SK-N-SH (cell line): ENCODE data around the gene RAB30. TPM values are rescaled to one million over a fixed set of nuclear protein-coding genes. Genes with fewer than 3 reads are reported as not detected.

ENCODE experiments used
- CTCF ChIA-PET: fragments of 300-600, 350-600 bp; formaldehyde crosslinking; extraction: SDS; loops from one replicate; lab custom pipeline; 2021; lab: Yijun Ruan, JAX
- POLR2A ChIA-PET: fragments of 350-600 bp; sonication (Branson Sonifier 250); formaldehyde crosslinking; extraction: SDS; loops from one replicate; lab custom pipeline; 2020; ENCODE audit warnings: antibody characterized with exemption, inconsistent platforms; lab: Yijun Ruan, JAX
- DNase-seq: peaks from one replicate; pipeline ENCODE4 v3.0.0; 2012
- H2AFZ ChIP-seq: fragments of 200-600 bp; sonication (generic); 2 replicates; pipeline ENCODE4 v1.8.1; 2016; ENCODE audit warnings: antibody characterized with exemption, mild to moderate bottlenecking, low read depth
- H3F3A ChIP-seq: fragments of 200-600 bp; sonication (generic); replicated peaks from 2 replicates; pipeline ENCODE3; 2016; ENCODE audit warnings: antibody characterized with exemption, mild to moderate bottlenecking; ENCODE audit not compliant: insufficient read depth
- H3K27ac ChIP-seq, 2 experiments: fragments of 200-500 bp in 1 of 2; fragments of 200-600 bp in 1 of 2; sonication (Bioruptor generic) in 1 of 2; sonication (generic), shearing (Covaris generic) in 1 of 2; 2 replicates each; pipeline versions ENCODE4 v1.5.1 to v1.6.1; 2014 to 2016; ENCODE audit warnings: low read depth in 2 of 2, inconsistent platforms in 1 of 2, low read length in 1 of 2, mild to moderate bottlenecking in 1 of 2, mixed read lengths in 1 of 2
- H3K27me3 ChIP-seq: fragments of 200-600 bp; sonication (generic), shearing (Covaris generic); 2 replicates; pipeline ENCODE4 v1.6.1; 2016; ENCODE audit warnings: mixed run types; ENCODE audit not compliant: insufficient read depth
- H3K36me3 ChIP-seq, 2 experiments: fragments of 200-500 bp in 1 of 2; fragments of 200-600 bp in 1 of 2; sonication (Bioruptor generic) in 1 of 2; sonication (generic) in 1 of 2; replicated peaks in 1 of 2; 2 replicates each; pipeline versions ENCODE3 to v1.5.1; 2014 to 2016; ENCODE audit warnings: low read length in 1 of 2, mild to moderate bottlenecking in 1 of 2; ENCODE audit not compliant: insufficient read depth in 2 of 2, control insufficient read depth in 1 of 2
- H3K4me1 ChIP-seq, 2 experiments: fragments of 200-500 bp in 1 of 2; fragments of 200-600 bp in 1 of 2; sonication (Bioruptor generic) in 1 of 2; sonication (generic), shearing (Covaris generic) in 1 of 2; 2 replicates each; pipeline versions ENCODE4 v1.5.1 to v1.6.1; 2014 to 2016; ENCODE audit warnings: low read depth in 1 of 2, low read length in 1 of 2, mixed run types in 1 of 2; ENCODE audit not compliant: insufficient read depth in 2 of 2, control insufficient read depth in 1 of 2
- H3K4me2 ChIP-seq: fragments of 200-600 bp; sonication (generic), shearing (Covaris generic); 2 replicates; pipeline ENCODE4 v1.6.1; 2017; ENCODE audit warnings: mixed run types
- H3K4me3 ChIP-seq, 2 experiments: fragments of 200-500 bp in 1 of 2; fragments of 200-600 bp in 1 of 2; sonication (Bioruptor generic) in 1 of 2; sonication (generic), shearing (Covaris generic) in 1 of 2; 2 replicates each; pipeline versions ENCODE4 v1.5.1 to v1.8.1; 2014 to 2016; ENCODE audit warnings: low read depth in 2 of 2, inconsistent platforms in 1 of 2, low read length in 1 of 2, mild to moderate bottlenecking in 1 of 2, mixed read lengths in 1 of 2, moderate library complexity in 1 of 2
- H3K79me2 ChIP-seq: fragments of 200-600 bp; sonication (generic); 2 replicates; pipeline ENCODE4 v1.8.1; 2017; ENCODE audit warnings: mild to moderate bottlenecking; ENCODE audit not compliant: insufficient read depth
- H3K9ac ChIP-seq: fragments of 200-600 bp; sonication (generic); 2 replicates; pipeline ENCODE4 v1.6.1; 2017; ENCODE audit warnings: mixed run types
- H3K9me2 ChIP-seq: fragments of 200-600 bp; sonication (generic); 2 replicates; pipeline ENCODE4 v1.6.1; 2017; ENCODE audit warnings: mixed run types
- H3K9me3 ChIP-seq: fragments of 200-600 bp; sonication (generic); 2 replicates; pipeline ENCODE4 v1.6.1; 2017; ENCODE audit warnings: mixed run types, mild to moderate bottlenecking, moderate library complexity
- H4K20me1 ChIP-seq: fragments of 200-600 bp; sonication (generic); 2 replicates; pipeline ENCODE4 v1.6.1; 2017; ENCODE audit warnings: mild to moderate bottlenecking, mixed run types; ENCODE audit not compliant: insufficient read depth
- EP300 ChIP-seq, 2 experiments: IDR thresholded peaks; 2 replicates each; pipeline versions ENCODE4 v1.4.0 to v1.6.1; 2012; ENCODE audit warnings: borderline replicate concordance in 1 of 2, low read depth in 1 of 2, low read length in 1 of 2
- FOSL2 ChIP-seq: IDR thresholded peaks from 2 replicates; pipeline ENCODE4 v1.4.0; 2012; ENCODE audit warnings: low read depth, mild to moderate bottlenecking, moderate library complexity, borderline replicate concordance
- JUND ChIP-seq: IDR thresholded peaks from 2 replicates; pipeline ENCODE4 v1.4.0; 2012
- MEF2A ChIP-seq: IDR thresholded peaks from 2 replicates; pipeline ENCODE4 v1.4.0; 2012; ENCODE audit warnings: low read depth, borderline replicate concordance
- NFIC ChIP-seq: IDR thresholded peaks from 2 replicates; pipeline ENCODE4 v1.4.0; 2012; ENCODE audit warnings: borderline replicate concordance
- PBX3 ChIP-seq: IDR thresholded peaks from 2 replicates; pipeline ENCODE4; 2012
- RXRA ChIP-seq: IDR thresholded peaks from 2 replicates; pipeline ENCODE4 v1.4.0; 2012; ENCODE audit warnings: low read depth, mild to moderate bottlenecking, borderline replicate concordance
- SIN3A ChIP-seq: IDR thresholded peaks from 2 replicates; pipeline ENCODE4 v1.6.1; 2012; ENCODE audit warnings: low read depth, mild to moderate bottlenecking, low read length, moderate library complexity, borderline replicate concordance
- TCF12 ChIP-seq: IDR thresholded peaks from 2 replicates; pipeline ENCODE4 v1.4.0; 2012
- TEAD4 ChIP-seq: IDR thresholded peaks from 2 replicates; pipeline ENCODE4 v1.4.0; 2012; ENCODE audit warnings: mild to moderate bottlenecking, borderline replicate concordance; ENCODE audit not compliant: insufficient read depth
- YY1 ChIP-seq: IDR thresholded peaks from 2 replicates; pipeline ENCODE4 v1.4.0; 2012; ENCODE audit warnings: low read depth, mild to moderate bottlenecking
- WGBS: methylation state at CpG from one replicate; pipeline ENCODE4 v1.1.6; 2017; ENCODE audit warnings: low lambda C conversion rate; 5-methylcytosine and 5-hydroxymethylcytosine counted together
- polyA plus RNA-seq, 3 experiments: library from polyadenylated mRNA; depleted of rRNA; stranded (reverse); fragments of >200 nt; gene quantifications; 2 replicates each; pipeline ENCODE4 v1.2.3, GENCODE V29; 2012
- TF ChIP-seq, protein P1 (sequence below): fragments of 150-350 bp; IDR thresholded peaks from 2 replicates; pipeline ENCODE4 v1.6.1; 2016; ENCODE audit warnings: mild to moderate bottlenecking, low read depth, low read length
- TF ChIP-seq, protein P2 (sequence below): IDR thresholded peaks from 2 replicates; pipeline ENCODE4 v1.4.0; 2012; ENCODE audit warnings: low read depth

The RAB30 gene
- polyA plus RNA-seq, 1 of the 3 experiments (the other 2 are of a cell fraction) = 3.3 TPM

DNA sequence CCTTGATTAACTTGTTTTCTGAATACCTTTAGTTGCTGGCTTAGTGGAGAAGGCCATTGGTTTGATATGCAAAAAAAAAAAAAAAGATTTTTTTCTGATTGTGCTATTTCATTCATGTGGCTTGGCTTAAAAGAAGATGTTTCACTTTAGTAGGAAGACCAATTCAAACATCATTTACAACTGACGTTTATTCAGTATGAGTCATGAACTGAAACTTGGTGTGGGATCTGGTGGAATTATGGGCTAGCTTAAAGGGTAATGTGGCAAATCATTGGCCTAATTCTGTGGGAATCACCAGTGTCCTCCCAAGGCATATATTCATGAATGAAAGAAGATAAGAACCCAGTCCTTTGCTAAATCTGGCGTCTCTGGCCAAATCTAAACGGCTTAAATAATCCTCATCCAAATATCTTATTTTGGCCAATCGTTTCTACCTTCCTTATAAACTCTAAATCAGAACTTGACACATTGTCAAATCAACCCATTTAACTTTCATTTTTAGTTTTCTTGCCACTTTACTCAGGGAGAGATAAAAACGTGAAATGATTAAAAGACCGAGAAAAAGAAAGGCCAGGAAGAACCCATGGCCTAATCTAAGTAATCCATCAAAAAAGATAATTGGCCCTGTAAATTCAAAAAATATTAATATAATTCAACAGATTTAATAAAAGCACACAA lies 93.1 kb downstream of the RAB30 start:
- H3K36me3 ChIP-seq = peaks cover 6 to 10% of the 10 kb centered on the region in 2 experiments
- no peaks in the 10 kb centered on the region for H3K9me2 ChIP-seq
- H2AFZ ChIP-seq = no peak overlapping the region; the same call in 1 of the 2 replicates
- 0 out of 2 replicates have a peak overlapping the region, but pooled peaks have one; percentile 14 for H3K4me2 ChIP-seq
- no peaks in the 10 kb centered on the region for H4K20me1 ChIP-seq
- H3K4me1 ChIP-seq = peaks cover 0 to 16% of the 10 kb centered on the region in 2 experiments; a peak in 2 of 4 replicates
- CTCF ChIA-PET = interaction anchor here (0.6 kb wide), 1 partner anchor 14 kb away, joined by 4 read pairs; no protein-coding TSS in a partner anchor
- no peaks in the 10 kb centered on the region for H3K79me2 ChIP-seq
- no peak overlapping the region for H3K4me3 ChIP-seq
- no peaks in the 10 kb centered on the region for H3K27me3 ChIP-seq
- H3K9ac ChIP-seq = no peak overlapping the region
- peaks cover 24% of the 10 kb centered on the region for H3F3A ChIP-seq
- TF ChIP-seq EP300 (IDR thresholded peaks at IDR 0.05; ENCODE audit: borderline replicate concordance in 1 of 2, low read depth in 1 of 2, low read length in 1 of 2) (peak in 1 of 2 experiments; percentile 37; a peak in 1 of 4 replicates), NFIC (peak; percentile 49; the same call in 1 of the 2 replicates), TEAD4 (no peak), MEF2A (no peak), TCF12 (peak; percentile 54; the same call in 1 of the 2 replicates), FOSL2 (peak; percentile 79; the same call in 1 of the 2 replicates), YY1 (no peak), PBX3 (peak; percentile 69), JUND (peak; percentile 72)
- TF ChIP-seq, protein P1, sequence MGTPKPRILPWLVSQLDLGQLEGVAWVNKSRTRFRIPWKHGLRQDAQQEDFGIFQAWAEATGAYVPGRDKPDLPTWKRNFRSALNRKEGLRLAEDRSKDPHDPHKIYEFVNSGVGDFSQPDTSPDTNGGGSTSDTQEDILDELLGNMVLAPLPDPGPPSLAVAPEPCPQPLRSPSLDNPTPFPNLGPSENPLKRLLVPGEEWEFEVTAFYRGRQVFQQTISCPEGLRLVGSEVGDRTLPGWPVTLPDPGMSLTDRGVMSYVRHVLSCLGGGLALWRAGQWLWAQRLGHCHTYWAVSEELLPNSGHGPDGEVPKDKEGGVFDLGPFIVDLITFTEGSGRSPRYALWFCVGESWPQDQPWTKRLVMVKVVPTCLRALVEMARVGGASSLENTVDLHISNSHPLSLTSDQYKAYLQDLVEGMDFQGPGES = no peak
- TF ChIP-seq, protein P2, sequence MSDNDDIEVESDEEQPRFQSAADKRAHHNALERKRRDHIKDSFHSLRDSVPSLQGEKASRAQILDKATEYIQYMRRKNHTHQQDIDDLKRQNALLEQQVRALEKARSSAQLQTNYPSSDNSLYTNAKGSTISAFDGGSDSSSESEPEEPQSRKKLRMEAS = 0 out of 2 replicates have a peak, but pooled peaks have one; percentile 21
- TF ChIP-seq, all 33 proteins: peak for 7
- POLR2A ChIA-PET = no interaction called here
- peak overlapping the region in 1 of 2 experiments; percentile 76; a peak in 2 of 4 replicates for H3K27ac ChIP-seq
- DNase-seq = no peak
- WGBS = 80% methylated on average over 6 of the region's 6 CpGs
- no peaks in the 10 kb centered on the region for H3K9me3 ChIP-seq

GRCh38 chr11:82976786-82977185 lies 94.9 kb downstream of the RAB30 start:
- Histone ChIP-seq H3K36me3 (peaks cover 6 to 8% of the 10 kb centered on the region in 2 experiments), H3K9me2 (no peaks in the 10 kb centered on the region), H3K4me2 (no peak overlapping the region), H4K20me1 (no peaks in the 10 kb centered on the region), H3K79me2 (no peaks in the 10 kb centered on the region), H3K27ac (no peak overlapping the region), H3K27me3 (no peaks in the 10 kb centered on the region), H3K4me3 (no peak overlapping the region), H3F3A (peaks cover 24% of the 10 kb centered on the region), H3K4me1 (peaks cover 0 to 16% of the 10 kb centered on the region in 2 experiments; a peak in 2 of 4 replicates), H2AFZ (no peak overlapping the region), H3K9me3 (no peaks in the 10 kb centered on the region), H3K9ac (no peak overlapping the region)
- ChIA-PET CTCF (no interaction called here), POLR2A (no interaction called here)
- DNase-seq = no peak
- TF ChIP-seq SIN3A (no peak), RXRA (no peak)
